ENCODE data around the gene IL22.

DNA sequence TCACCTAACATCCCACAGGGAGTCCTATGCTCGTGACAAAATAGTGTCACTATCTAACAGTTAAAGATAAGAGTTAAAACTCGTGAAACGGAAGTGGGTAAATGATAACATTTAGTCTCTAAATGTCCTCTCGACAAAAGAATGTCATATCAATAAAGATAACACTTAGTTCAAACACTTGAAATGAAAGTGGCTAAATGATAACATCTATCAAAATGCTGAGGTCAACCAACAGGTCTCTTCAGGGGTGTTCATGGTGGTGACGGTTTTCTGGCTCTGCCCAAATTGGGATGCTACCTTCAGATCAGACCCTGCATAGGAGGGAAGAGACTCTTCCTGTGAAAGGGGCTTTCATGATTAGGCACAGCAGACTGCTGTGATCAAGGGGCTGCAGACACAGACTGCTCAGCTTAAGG is 49.9 kb downstream of the IL22 start:
- TF ChIP-seq POLR2A (IDR thresholded peaks at IDR 0.05; ENCODE audit: low read depth, low read length), result no peak
- TF ChIP-seq TAF1 (IDR thresholded peaks at IDR 0.05; ENCODE audit: borderline replicate concordance, low read depth, low read length), result no peak
- TF ChIP-seq POLR2AphosphoS5 (IDR thresholded peaks at IDR 0.05; ENCODE audit: low read depth, low read length), result no peak

All from GM12892 (cell line).